Duodenal mucosa (tissue), 2 donors: ENCODE results near the gene ITPR1.

Experiments
- H3K27ac ChIP-seq: one replicate; pipeline ENCODE4 v1.7.0; 2013; ENCODE audit warnings: low read depth, low read length
- H3K27me3 ChIP-seq, 2 donors: one replicate each; pipeline ENCODE4 v1.7.0; 2013; ENCODE audit warnings: low read length in 2 of 2, control low read depth in 1 of 2; ENCODE audit not compliant: insufficient read depth in 2 of 2, control insufficient read depth in 1 of 2
- H3K36me3 ChIP-seq, 2 donors: one replicate each; pipeline ENCODE4 v1.7.0; 2013; ENCODE audit warnings: low read length in 2 of 2, control low read depth in 1 of 2; ENCODE audit not compliant: insufficient read depth in 2 of 2, control insufficient read depth in 1 of 2
- H3K4me1 ChIP-seq, 2 donors: one replicate each; pipeline ENCODE4 v1.7.0; 2013; ENCODE audit warnings: low read length in 2 of 2, control low read depth in 1 of 2; ENCODE audit not compliant: insufficient read depth in 2 of 2, control insufficient read depth in 1 of 2
- H3K4me3 ChIP-seq, 2 donors: one replicate each; pipeline ENCODE4 v1.7.0; 2013; ENCODE audit warnings: low read length in 2 of 2, low read depth in 1 of 2
- H3K9ac ChIP-seq, 2 donors: one replicate each; pipeline ENCODE4 v1.7.0; 2013; ENCODE audit warnings: low read length in 2 of 2, low read depth in 1 of 2
- H3K9me3 ChIP-seq, 2 donors: one replicate each; pipeline ENCODE4 v1.7.0; 2013; ENCODE audit warnings: low read length in 2 of 2, control low read depth in 1 of 2; ENCODE audit not compliant: control insufficient read depth in 1 of 2

Gene ITPR1

GRCh38 chr3:4776399-4776979 lies 283.3 kb downstream of the ITPR1 start:
- Histone ChIP-seq H3K4me3 (no peak overlapping the region), H3K27ac (no peak overlapping the region), H3K9ac (peak overlapping the region in 1 of 2 donors; percentile 17), H3K27me3 (no peaks in the 10 kb centered on the region), H3K36me3 (no peaks in the 10 kb centered on the region), H3K4me1 (peaks cover 34 to 53% of the 10 kb centered on the region in 2 donors), H3K9me3 (no peaks in the 10 kb centered on the region)

- peaks cover 29 to 47% of the 10 kb centered on the region in 2 donors for H3K4me1 ChIP-seq
- H3K9me3 ChIP-seq, result no peaks in the 10 kb centered on the region
- peak overlapping the region in 1 of 2 donors; percentile 17 for H3K9ac ChIP-seq
- no peaks in the 10 kb centered on the region for H3K27me3 ChIP-seq
- H3K4me3 ChIP-seq, result no peak overlapping the region
- no peaks in the 10 kb centered on the region for H3K36me3 ChIP-seq
- H3K27ac ChIP-seq, result peak overlapping the region; percentile 6
Measured at GRCh38 chr3:4776980-4777581, 283.9 kb downstream of the ITPR1 start.

GRCh38 chr3:4778119-4778518 lies 285.0 kb downstream of the ITPR1 start:
- Histone ChIP-seq H3K36me3 (no peaks in the 10 kb centered on the region), H3K9ac (no peak overlapping the region), H3K27me3 (no peaks in the 10 kb centered on the region), H3K4me1 (peaks cover 19 to 37% of the 10 kb centered on the region in 2 donors), H3K27ac (no peak overlapping the region), H3K9me3 (no peaks in the 10 kb centered on the region), H3K4me3 (no peak overlapping the region)

GRCh38 chr3:4778740-4779139 lies 285.6 kb downstream of the ITPR1 start:
- Histone ChIP-seq H3K4me3 (no peak overlapping the region), H3K9me3 (no peaks in the 10 kb centered on the region), H3K27ac (no peak overlapping the region), H3K27me3 (no peaks in the 10 kb centered on the region), H3K36me3 (peaks cover 0 to 2% of the 10 kb centered on the region in 2 donors), H3K4me1 (peaks cover 13 to 31% of the 10 kb centered on the region in 2 donors), H3K9ac (no peak overlapping the region)

GRCh38 chr3:4780545-4780957 lies 287.4 kb downstream of the ITPR1 start:
- Histone ChIP-seq H3K4me1 (peaks cover 6 to 13% of the 10 kb centered on the region in 2 donors), H3K27ac (no peak overlapping the region), H3K4me3 (no peak overlapping the region), H3K9me3 (no peaks in the 10 kb centered on the region), H3K36me3 (peaks cover 0 to 13% of the 10 kb centered on the region in 2 donors), H3K9ac (no peak overlapping the region), H3K27me3 (no peaks in the 10 kb centered on the region)

- Histone ChIP-seq H3K9ac (no peak overlapping the region), H3K9me3 (no peaks in the 10 kb centered on the region), H3K27ac (no peak overlapping the region), H3K27me3 (no peaks in the 10 kb centered on the region), H3K36me3 (peaks cover 0 to 17% of the 10 kb centered on the region in 2 donors), H3K4me1 (peaks cover 0 to 4% of the 10 kb centered on the region in 2 donors), H3K4me3 (no peak overlapping the region)
Measured at GRCh38 chr3:4782095-4782494, 288.9 kb downstream of the ITPR1 start.

- H3K4me3 ChIP-seq, result no peak overlapping the region
- no peaks in the 10 kb centered on the region for H3K9me3 ChIP-seq
- H3K27ac ChIP-seq, result no peak overlapping the region
- H3K9ac ChIP-seq, result no peak overlapping the region
- H3K27me3 ChIP-seq, result no peaks in the 10 kb centered on the region
- peaks cover 4 to 17% of the 10 kb centered on the region in 2 donors for H3K36me3 ChIP-seq
- no peaks in the 10 kb centered on the region for H3K4me1 ChIP-seq
Measured at GRCh38 chr3:4785551-4785950, 292.4 kb downstream of the ITPR1 start.

GRCh38 chr3:4786431-4786830 lies 293.3 kb downstream of the ITPR1 start:
- H3K4me3 ChIP-seq, result no peak overlapping the region
- no peak overlapping the region for H3K9ac ChIP-seq
- H3K36me3 ChIP-seq, result peaks cover 4 to 17% of the 10 kb centered on the region in 2 donors
- no peak overlapping the region for H3K27ac ChIP-seq
- no peaks in the 10 kb centered on the region for H3K27me3 ChIP-seq
- H3K4me1 ChIP-seq, result no peaks in the 10 kb centered on the region
- no peaks in the 10 kb centered on the region for H3K9me3 ChIP-seq

- no peaks in the 10 kb centered on the region for H3K9me3 ChIP-seq
- no peak overlapping the region for H3K4me3 ChIP-seq
- H3K27me3 ChIP-seq, result no peaks in the 10 kb centered on the region
- no peak overlapping the region for H3K27ac ChIP-seq
- no peak overlapping the region for H3K9ac ChIP-seq
- H3K4me1 ChIP-seq, result no peaks in the 10 kb centered on the region
- peaks cover 3 to 4% of the 10 kb centered on the region in 2 donors for H3K36me3 ChIP-seq
Measured at GRCh38 chr3:4791358-4791757, 298.2 kb downstream of the ITPR1 start.

- Histone ChIP-seq H3K9ac (no peak overlapping the region), H3K9me3 (no peaks in the 10 kb centered on the region), H3K4me3 (no peak overlapping the region), H3K36me3 (no peaks in the 10 kb centered on the region), H3K27ac (no peak overlapping the region), H3K4me1 (no peaks in the 10 kb centered on the region), H3K27me3 (no peaks in the 10 kb centered on the region)
Measured at GRCh38 chr3:4793311-4793710, 300.2 kb downstream of the ITPR1 start.
